NCI-H1930 (cell line): Measurements from ENCODE around the gene SEC31A.
"Not testable (repeated sequence)": the region's sequence is repeated elsewhere in the genome, so short reads cannot be mapped to it uniquely, and the experiment has no call there.

ENCODE experiments used
- DNase-seq, 2 experiments: peaks; one replicate each; lab custom pipeline; 2025; lab: John Stamatoyannopoulos, UW

SEC31A gene

GRCh38 chr4:82833060-82833459 lies 57.9 kb downstream of the SEC31A start:
- DNase-seq, result not testable (repeated sequence)

GRCh38 chr4:82825425-82825824 lies 65.5 kb downstream of the SEC31A start:
- no peak for DNase-seq

GRCh38 chr4:82823062-82823461 lies 67.9 kb downstream of the SEC31A start:
- DNase-seq, result no peak

GRCh38 chr4:82820689-82821088 lies 70.3 kb downstream of the SEC31A start:
- DNase-seq, result no peak

- DNase-seq, result no peak
Measured at GRCh38 chr4:82818664-82819662, 72.0 kb downstream of the SEC31A start.

- DNase-seq, result not testable (repeated sequence)
Measured at GRCh38 chr4:82816874-82817273, 74.1 kb downstream of the SEC31A start.

GRCh38 chr4:82814034-82814433 lies 76.9 kb downstream of the SEC31A start:
- no peak for DNase-seq

- peak in 1 of 2 experiments; percentile 2 for DNase-seq
Measured at GRCh38 chr4:82811838-82812341, 79.1 kb downstream of the SEC31A start.

- DNase-seq, result no peak
Measured at GRCh38 chr4:82811392-82811791, 79.6 kb downstream of the SEC31A start.

GRCh38 chr4:82810176-82810575 lies 80.8 kb downstream of the SEC31A start:
- no peak for DNase-seq

GRCh38 chr4:82809619-82810018 lies 81.3 kb downstream of the SEC31A start:
- no peak for DNase-seq

GRCh38 chr4:82803746-82804145 lies 87.2 kb downstream of the SEC31A start:
- DNase-seq, result no peak

- no peak for DNase-seq
Measured at GRCh38 chr4:82802911-82803310, 88.0 kb downstream of the SEC31A start.

- peak in 1 of 2 experiments; percentile 15 for DNase-seq
Measured at GRCh38 chr4:82801910-82802521, 88.9 kb downstream of the SEC31A start.

GRCh38 chr4:82799006-82799881 lies 91.7 kb downstream of the SEC31A start:
- no peak for DNase-seq

- DNase-seq, result peak; percentile 33 to 43
Measured at GRCh38 chr4:82798168-82799005, 92.6 kb downstream of the SEC31A start, which contains the start of gene SCD5. TSS of gene SCD5 (minus strand) at chr4:82798796. CDS start at chr4:82798537, 259 bp downstream.

- no peak for DNase-seq
Measured at GRCh38 chr4:82797405-82798111, 93.4 kb downstream of the SEC31A start.

- no peak for DNase-seq
Measured at GRCh38 chr4:82797040-82797404, 93.9 kb downstream of the SEC31A start.

GRCh38 chr4:82792912-82793649 lies 97.9 kb downstream of the SEC31A start:
- DNase-seq, result no peak

GRCh38 chr4:82791179-82791578 lies 99.8 kb downstream of the SEC31A start:
- DNase-seq, result no peak
